T-helper 17 cell (primary cell): ENCODE results near the gene KIF6. TPM values are rescaled to one million over a fixed set of nuclear protein-coding genes. Genes with fewer than 3 reads are reported as not detected.
A peak's percentile ranks its signal among the peaks of the same experiment; 100 is the strongest.
"Not testable (repeated sequence)": the region's sequence is repeated elsewhere in the genome, so short reads cannot be mapped to it uniquely, and the experiment has no call there.

Experiments used
- ATAC-seq: fragments of 150-1000 bp; cut with Tn5 transposase; 2 replicates; pipeline ENCODE4 v1.10.0; 2021; ENCODE audit warnings: mild to moderate bottlenecking, moderate library complexity
- DNase-seq, 3 donors: peaks; one replicate each; pipeline versions ENCODE4 v3.0.0 to v3.0.0-alpha.2; 2020 to 2021
- H3K9me3 ChIP-seq: one replicate; pipeline ENCODE4 v1.7.0; 2013; ENCODE audit warnings: low read length, mild to moderate bottlenecking; ENCODE audit not compliant: control insufficient read depth, poor library complexity, severe bottlenecking
- H3K27ac Mint-ChIP-seq: one replicate; pipeline ENCODE4 v1.8.0; 2022; ENCODE audit warnings: mild to moderate bottlenecking, moderate library complexity, mixed read lengths
- H3K27me3 Mint-ChIP-seq: one replicate; pipeline ENCODE4 v1.8.0; 2022; ENCODE audit warnings: mixed read lengths
- H3K36me3 Mint-ChIP-seq: one replicate; pipeline ENCODE4 v1.8.0; 2022; ENCODE audit warnings: low read depth, mixed read lengths
- H3K4me1 Mint-ChIP-seq: one replicate; pipeline ENCODE4 v1.8.0; 2022; ENCODE audit warnings: mild to moderate bottlenecking, mixed read lengths
- H3K4me3 Mint-ChIP-seq: one replicate; pipeline ENCODE4 v1.8.0; 2022; ENCODE audit warnings: mild to moderate bottlenecking, moderate library complexity, mixed read lengths
- total RNA-seq, 4 donors: library from RNA in 2 of 4; stranded (reverse) in 2 of 4; gene quantifications; one replicate each; pipeline ENCODE4 v1.2.3 and lab custom pipeline; 2022 to 2026

KIF6 gene
- total RNA-seq, 2 donors from 2014 or later = 0.40 TPM; not detected in 1

GRCh38 chr6:39302669-39303424, 422.4 kb downstream of the KIF6 start:
- ATAC-seq (peak; percentile 98), DNase-seq (peak; percentile 61 to 81 (median 62))
- H3K4me1 Mint-ChIP-seq = peaks cover 9% of the 10 kb centered on the region
- peaks cover 30% of the 10 kb centered on the region for H3K27me3 Mint-ChIP-seq
- peak overlapping the region; percentile 72 for H3K4me3 Mint-ChIP-seq
- H3K36me3 Mint-ChIP-seq = no peaks in the 10 kb centered on the region
- H3K9me3 ChIP-seq = no peaks in the 10 kb centered on the region
- H3K27ac Mint-ChIP-seq = no peak overlapping the region

- Mint-ChIP-seq H3K4me1 (peaks cover 3% of the 10 kb centered on the region), H3K4me3 (no peak overlapping the region), H3K36me3 (no peaks in the 10 kb centered on the region), H3K27me3 (peaks cover 25% of the 10 kb centered on the region), H3K27ac (no peak overlapping the region)
- DNase-seq (no peak), ATAC-seq (no peak)
- H3K9me3 ChIP-seq = no peaks in the 10 kb centered on the region
These were observed 423.2 kb downstream of the KIF6 start for GRCh38 chr6:39302011-39302410.

- H3K9me3 ChIP-seq = no peaks in the 10 kb centered on the region
- Mint-ChIP-seq H3K4me3 (no peak overlapping the region), H3K36me3 (no peaks in the 10 kb centered on the region), H3K4me1 (peaks cover 3% of the 10 kb centered on the region), H3K27me3 (peaks cover 25% of the 10 kb centered on the region), H3K27ac (no peak overlapping the region)
- DNase-seq (no peak), ATAC-seq (no peak)
These were observed 423.6 kb downstream of the KIF6 start for GRCh38 chr6:39301606-39302005.

GRCh38 chr6:39300739-39301138, 424.5 kb downstream of the KIF6 start:
- ATAC-seq (no peak), DNase-seq (no peak)
- no peak overlapping the region for H3K27ac Mint-ChIP-seq
- H3K9me3 ChIP-seq = no peaks in the 10 kb centered on the region
- H3K36me3 Mint-ChIP-seq = no peaks in the 10 kb centered on the region
- H3K4me1 Mint-ChIP-seq = peaks cover 3% of the 10 kb centered on the region
- no peak overlapping the region for H3K4me3 Mint-ChIP-seq
- peaks cover 25% of the 10 kb centered on the region for H3K27me3 Mint-ChIP-seq

- no peaks in the 10 kb centered on the region for H3K36me3 Mint-ChIP-seq
- peaks cover 47% of the 10 kb centered on the region for H3K27me3 Mint-ChIP-seq
- ATAC-seq = no peak
- H3K27ac Mint-ChIP-seq = no peak overlapping the region
- H3K9me3 ChIP-seq = no peaks in the 10 kb centered on the region
- peaks cover 2% of the 10 kb centered on the region for H3K4me1 Mint-ChIP-seq
- DNase-seq = no peak
- H3K4me3 Mint-ChIP-seq = no peak overlapping the region
These were observed 427.1 kb downstream of the KIF6 start for GRCh38 chr6:39298061-39298460.

GRCh38 chr6:39296745-39297640, 428.2 kb downstream of the KIF6 start:
- H3K9me3 ChIP-seq = no peaks in the 10 kb centered on the region
- ATAC-seq = no peak
- no peak for DNase-seq
- Mint-ChIP-seq H3K4me1 (no peaks in the 10 kb centered on the region), H3K36me3 (no peaks in the 10 kb centered on the region), H3K4me3 (no peak overlapping the region), H3K27me3 (peaks cover 51% of the 10 kb centered on the region), H3K27ac (no peak overlapping the region)

GRCh38 chr6:39295611-39296011, 429.6 kb downstream of the KIF6 start:
- no peak for DNase-seq
- no peaks in the 10 kb centered on the region for H3K4me1 Mint-ChIP-seq
- peaks cover 42% of the 10 kb centered on the region for H3K27me3 Mint-ChIP-seq
- no peaks in the 10 kb centered on the region for H3K9me3 ChIP-seq
- H3K36me3 Mint-ChIP-seq = no peaks in the 10 kb centered on the region
- no peak overlapping the region for H3K4me3 Mint-ChIP-seq
- H3K27ac Mint-ChIP-seq = no peak overlapping the region
- no peak for ATAC-seq

- DNase-seq = no peak
- H3K4me1 Mint-ChIP-seq = no peaks in the 10 kb centered on the region
- no peaks in the 10 kb centered on the region for H3K36me3 Mint-ChIP-seq
- no peak for ATAC-seq
- no peak overlapping the region for H3K4me3 Mint-ChIP-seq
- no peaks in the 10 kb centered on the region for H3K9me3 ChIP-seq
- peaks cover 37% of the 10 kb centered on the region for H3K27me3 Mint-ChIP-seq
- H3K27ac Mint-ChIP-seq = peak overlapping the region; percentile 59
These were observed 430.3 kb downstream of the KIF6 start for GRCh38 chr6:39294899-39295298.

GRCh38 chr6:39294133-39294532, 431.1 kb downstream of the KIF6 start:
- H3K36me3 Mint-ChIP-seq = no peaks in the 10 kb centered on the region
- H3K27ac Mint-ChIP-seq = peak overlapping the region; percentile 59
- no peaks in the 10 kb centered on the region for H3K4me1 Mint-ChIP-seq
- DNase-seq (no peak), ATAC-seq (no peak)
- H3K9me3 ChIP-seq = no peaks in the 10 kb centered on the region
- H3K4me3 Mint-ChIP-seq = no peak overlapping the region
- H3K27me3 Mint-ChIP-seq = peaks cover 33% of the 10 kb centered on the region

- Mint-ChIP-seq H3K27me3 (peaks cover 26% of the 10 kb centered on the region), H3K4me1 (no peaks in the 10 kb centered on the region), H3K4me3 (no peak overlapping the region), H3K27ac (no peak overlapping the region), H3K36me3 (no peaks in the 10 kb centered on the region)
- DNase-seq (no peak), ATAC-seq (no peak)
- no peaks in the 10 kb centered on the region for H3K9me3 ChIP-seq
These were observed 432.6 kb downstream of the KIF6 start for GRCh38 chr6:39292637-39293036.

- ATAC-seq (no peak), DNase-seq (no peak)
- Mint-ChIP-seq H3K4me3 (no peak overlapping the region), H3K27me3 (peaks cover 24% of the 10 kb centered on the region), H3K36me3 (no peaks in the 10 kb centered on the region), H3K4me1 (no peaks in the 10 kb centered on the region), H3K27ac (no peak overlapping the region)
- H3K9me3 ChIP-seq = no peaks in the 10 kb centered on the region
These were observed 435.7 kb downstream of the KIF6 start for GRCh38 chr6:39289490-39289889.

- peaks cover 21% of the 10 kb centered on the region for H3K27me3 Mint-ChIP-seq
- no peak overlapping the region for H3K27ac Mint-ChIP-seq
- no peaks in the 10 kb centered on the region for H3K9me3 ChIP-seq
- no peaks in the 10 kb centered on the region for H3K36me3 Mint-ChIP-seq
- no peaks in the 10 kb centered on the region for H3K4me1 Mint-ChIP-seq
- no peak for DNase-seq
- no peak overlapping the region for H3K4me3 Mint-ChIP-seq
- ATAC-seq = no peak
These were observed 437.6 kb downstream of the KIF6 start for GRCh38 chr6:39287601-39288000.

- peaks cover 28% of the 10 kb centered on the region for H3K27me3 Mint-ChIP-seq
- H3K9me3 ChIP-seq, H3K4me3 Mint-ChIP-seq, DNase-seq, H3K36me3 Mint-ChIP-seq, ATAC-seq, H3K27ac Mint-ChIP-seq, H3K4me1 Mint-ChIP-seq: not testable (repeated sequence)
These were observed 438.6 kb downstream of the KIF6 start for GRCh38 chr6:39286596-39286995.
